Measurements from ENCODE around the gene VWDE. TPM values are rescaled to one million over a fixed set of nuclear protein-coding genes. Genes with fewer than 3 reads are reported as not detected.

Gene VWDE
- total RNA-seq, 1 donor: 0.09 TPM

- no peak for DNase-seq (ENCODE audit: low read depth)
- TF ChIP-seq CTCF (IDR thresholded peaks at IDR 0.05; ENCODE audit: insufficient read depth, low read length): no peak
These were observed 98.2 kb downstream of the VWDE start for GRCh38 chr7:12305502-12305901.

GRCh38 chr7:12303495-12303894, 100.2 kb downstream of the VWDE start:
- TF ChIP-seq CTCF (IDR thresholded peaks at IDR 0.05; ENCODE audit: insufficient read depth, low read length): no peak
- no peak overlapping the region for H3K4me3 ChIP-seq (ENCODE audit: low read depth, low read length)
- DNase-seq (ENCODE audit: low read depth): peak; percentile 74

More at GRCh38 chr7:12305502-12305901, 98.2 kb downstream of the VWDE start:
- H3K4me3 ChIP-seq (ENCODE audit: low read depth, low read length): no peak overlapping the region

- DNase-seq (ENCODE audit: low read depth): no peak
- no peak overlapping the region for H3K4me3 ChIP-seq (ENCODE audit: low read depth, low read length)
- TF ChIP-seq CTCF (IDR thresholded peaks at IDR 0.05; ENCODE audit: insufficient read depth, low read length): no peak
These were observed 100.6 kb downstream of the VWDE start for GRCh38 chr7:12303062-12303461.

GRCh38 chr7:12300415-12300814, 103.2 kb downstream of the VWDE start:
- no peak for DNase-seq (ENCODE audit: low read depth)
- H3K4me3 ChIP-seq (ENCODE audit: low read depth, low read length): no peak overlapping the region
- no peak for TF ChIP-seq CTCF (IDR thresholded peaks at IDR 0.05; ENCODE audit: insufficient read depth, low read length)

GRCh38 chr7:12299367-12299766, 104.3 kb downstream of the VWDE start:
- no peak for TF ChIP-seq CTCF (IDR thresholded peaks at IDR 0.05; ENCODE audit: insufficient read depth, low read length)

GRCh38 chr7:12297283-12298108, 106.2 kb downstream of the VWDE start:
- H3K4me3 ChIP-seq (ENCODE audit: low read depth, low read length): no peak overlapping the region
- no peak for DNase-seq (ENCODE audit: low read depth)
- no peak for TF ChIP-seq CTCF (IDR thresholded peaks at IDR 0.05; ENCODE audit: insufficient read depth, low read length)

More at GRCh38 chr7:12299367-12299766, 104.3 kb downstream of the VWDE start:
- DNase-seq (ENCODE audit: low read depth): no peak
- H3K4me3 ChIP-seq (ENCODE audit: low read depth, low read length): no peak overlapping the region
